Measurements from ENCODE around the gene CLASP2. TPM values are rescaled to one million over a fixed set of nuclear protein-coding genes. Genes with fewer than 3 reads are reported as not detected.

Gene CLASP2
- total RNA-seq, 1 experiment from 2014 or later: 40.4 TPM

DNA sequence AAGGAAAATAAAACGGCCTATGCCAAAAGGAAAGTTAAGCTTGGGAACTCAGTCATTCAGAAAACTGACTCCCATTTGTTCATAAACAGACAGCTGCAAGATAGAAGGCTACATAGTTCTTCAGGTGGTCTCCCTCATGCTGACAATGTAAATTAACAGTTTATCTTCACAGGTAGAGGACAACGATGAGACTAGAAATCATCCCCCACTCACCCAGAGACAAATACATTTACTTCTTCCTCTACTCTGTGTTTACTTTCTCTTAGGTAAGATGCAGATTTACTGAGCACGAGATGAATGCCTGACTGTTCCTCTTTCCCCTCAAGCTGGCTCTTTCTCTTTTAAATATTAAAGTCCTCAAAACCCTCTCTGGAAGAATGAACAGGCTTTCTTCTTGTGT lies 160.2 kb downstream of the CLASP2 start:
- H3K4me1 ChIP-seq (ENCODE audit: control insufficient read depth, insufficient read depth, low read length): no peaks in the 10 kb centered on the region
- CTCF ChIA-PET: interaction anchor here (0.6 kb wide), 1 partner anchor 10 kb away, joined by 3 read pairs; no protein-coding TSS in a partner anchor
- BruUV-seq (replicated peaks): no TSS peak
- intact Hi-C loops (cut with micrococcal nuclease; ENCODE audit: unreplicated experiment) (no loop called here), in situ Hi-C loops (cut with HindIII; ENCODE audit: low pct_unique_long_range_greater_than_20kb, low sequenced_read_pairs) (no loop called here)
- no peaks in the 10 kb centered on the region for H3K9me3 ChIP-seq (ENCODE audit: control insufficient read depth, insufficient read depth, low read depth, low read length)
- no peak overlapping the region for H3K4me3 ChIP-seq (ENCODE audit: low read depth in 2 of 2, low read length in 2 of 2)
- no peak for TF ChIP-seq SIN3A (IDR thresholded peaks at IDR 0.05; ENCODE audit: borderline replicate concordance, insufficient read depth, low read depth, low read length)
- TF ChIP-seq, protein P1, sequence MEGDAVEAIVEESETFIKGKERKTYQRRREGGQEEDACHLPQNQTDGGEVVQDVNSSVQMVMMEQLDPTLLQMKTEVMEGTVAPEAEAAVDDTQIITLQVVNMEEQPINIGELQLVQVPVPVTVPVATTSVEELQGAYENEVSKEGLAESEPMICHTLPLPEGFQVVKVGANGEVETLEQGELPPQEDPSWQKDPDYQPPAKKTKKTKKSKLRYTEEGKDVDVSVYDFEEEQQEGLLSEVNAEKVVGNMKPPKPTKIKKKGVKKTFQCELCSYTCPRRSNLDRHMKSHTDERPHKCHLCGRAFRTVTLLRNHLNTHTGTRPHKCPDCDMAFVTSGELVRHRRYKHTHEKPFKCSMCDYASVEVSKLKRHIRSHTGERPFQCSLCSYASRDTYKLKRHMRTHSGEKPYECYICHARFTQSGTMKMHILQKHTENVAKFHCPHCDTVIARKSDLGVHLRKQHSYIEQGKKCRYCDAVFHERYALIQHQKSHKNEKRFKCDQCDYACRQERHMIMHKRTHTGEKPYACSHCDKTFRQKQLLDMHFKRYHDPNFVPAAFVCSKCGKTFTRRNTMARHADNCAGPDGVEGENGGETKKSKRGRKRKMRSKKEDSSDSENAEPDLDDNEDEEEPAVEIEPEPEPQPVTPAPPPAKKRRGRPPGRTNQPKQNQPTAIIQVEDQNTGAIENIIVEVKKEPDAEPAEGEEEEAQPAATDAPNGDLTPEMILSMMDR (IDR thresholded peaks at IDR 0.05): no peak
- TF ChIP-seq POLR2AphosphoS5 (IDR thresholded peaks at IDR 0.05; ENCODE audit: low read depth, low read length): no peak
- no peak for TF ChIP-seq TCF7L2 (IDR thresholded peaks at IDR 0.05; ENCODE audit: low read depth, low read length)
- no peak for TF ChIP-seq REST (IDR thresholded peaks at IDR 0.05; ENCODE audit: insufficient read depth in 1 of 2, low read depth in 2 of 2, low read length in 1 of 2)
- POLR2A ChIA-PET: no interaction called here
- no peaks in the 10 kb centered on the region for H3K36me3 ChIP-seq (ENCODE audit: control insufficient read depth, insufficient read depth, low read length)
- DNase-seq (ENCODE audit: low read depth, low spot score) (no peak), ATAC-seq (no peak)
- no peaks in the 10 kb centered on the region for H3K27me3 ChIP-seq (ENCODE audit: control insufficient read depth, insufficient read depth, low read length)
- no peak overlapping the region for H3K27ac ChIP-seq (ENCODE audit: low read length)

DNA sequence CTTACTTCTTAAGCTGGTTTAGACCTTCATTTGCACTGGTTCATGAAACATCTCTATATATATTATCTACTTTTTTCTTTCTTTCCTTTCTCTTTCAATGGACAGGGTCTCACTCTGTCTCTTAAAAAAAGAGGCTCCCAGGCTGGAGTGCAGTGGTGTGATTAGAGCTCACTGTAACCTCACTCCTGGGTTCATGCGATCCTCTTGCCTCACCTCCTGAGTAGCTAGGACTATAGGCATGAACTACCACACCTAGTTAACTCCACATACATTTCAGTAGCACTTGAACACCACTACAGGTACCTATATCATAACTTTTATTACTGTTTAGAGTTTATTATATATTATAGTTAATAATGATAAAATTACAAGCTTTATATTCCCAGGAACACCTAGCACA lies 160.8 kb downstream of the CLASP2 start:
- H3K4me3 ChIP-seq (ENCODE audit: low read depth in 2 of 2, low read length in 2 of 2): no peak overlapping the region
- ChIA-PET POLR2A (no interaction called here), CTCF (no interaction called here)
- no TSS peak for BruUV-seq (replicated peaks)
- H3K9me3 ChIP-seq (ENCODE audit: control insufficient read depth, insufficient read depth, low read depth, low read length): no peaks in the 10 kb centered on the region
- H3K4me1 ChIP-seq (ENCODE audit: control insufficient read depth, insufficient read depth, low read length): no peaks in the 10 kb centered on the region
- H3K27me3 ChIP-seq (ENCODE audit: control insufficient read depth, insufficient read depth, low read length): no peaks in the 10 kb centered on the region
- intact Hi-C loops (cut with micrococcal nuclease; ENCODE audit: unreplicated experiment) (no loop called here), in situ Hi-C loops (cut with HindIII; ENCODE audit: low pct_unique_long_range_greater_than_20kb, low sequenced_read_pairs) (no loop called here)
- DNase-seq (ENCODE audit: low read depth, low spot score) (no peak), ATAC-seq (no peak)
- no peak overlapping the region for H3K27ac ChIP-seq (ENCODE audit: low read length)
- H3K36me3 ChIP-seq (ENCODE audit: control insufficient read depth, insufficient read depth, low read length): no peaks in the 10 kb centered on the region
- TF ChIP-seq REST (IDR thresholded peaks at IDR 0.05; ENCODE audit: insufficient read depth in 1 of 2, low read depth in 2 of 2, low read length in 1 of 2) (no peak), POLR2AphosphoS5 (IDR thresholded peaks at IDR 0.05; ENCODE audit: low read depth, low read length) (no peak), SIN3A (IDR thresholded peaks at IDR 0.05; ENCODE audit: borderline replicate concordance, insufficient read depth, low read depth, low read length) (no peak), TCF7L2 (IDR thresholded peaks at IDR 0.05; ENCODE audit: low read depth, low read length) (no peak)
- TF ChIP-seq, protein P1 (IDR thresholded peaks at IDR 0.05): no peak

All from Panc1 (cell line).